ENCODE results near the gene POU6F2.

POU6F2 gene

DNA sequence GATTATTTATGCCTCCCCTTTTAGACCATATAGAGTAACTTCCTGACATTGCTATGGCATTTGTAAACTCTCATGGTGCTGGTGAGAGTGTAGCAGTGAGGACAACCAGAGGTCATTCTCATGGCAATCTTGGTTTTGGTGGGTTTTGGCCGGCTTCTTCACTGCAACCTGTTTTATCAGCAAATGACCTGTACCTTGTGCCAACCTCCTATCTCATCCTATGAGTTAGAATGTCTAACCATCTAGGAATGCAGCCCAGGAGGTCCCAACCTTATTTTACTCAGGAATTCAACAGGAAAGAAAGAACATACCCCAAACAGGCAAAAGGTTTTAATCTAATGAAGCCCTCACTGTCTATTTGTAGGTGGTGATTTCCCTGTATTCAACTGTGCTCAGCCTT lies 383.1 kb downstream of the POU6F2 start:
- no peak for FAIRE-seq

DNA sequence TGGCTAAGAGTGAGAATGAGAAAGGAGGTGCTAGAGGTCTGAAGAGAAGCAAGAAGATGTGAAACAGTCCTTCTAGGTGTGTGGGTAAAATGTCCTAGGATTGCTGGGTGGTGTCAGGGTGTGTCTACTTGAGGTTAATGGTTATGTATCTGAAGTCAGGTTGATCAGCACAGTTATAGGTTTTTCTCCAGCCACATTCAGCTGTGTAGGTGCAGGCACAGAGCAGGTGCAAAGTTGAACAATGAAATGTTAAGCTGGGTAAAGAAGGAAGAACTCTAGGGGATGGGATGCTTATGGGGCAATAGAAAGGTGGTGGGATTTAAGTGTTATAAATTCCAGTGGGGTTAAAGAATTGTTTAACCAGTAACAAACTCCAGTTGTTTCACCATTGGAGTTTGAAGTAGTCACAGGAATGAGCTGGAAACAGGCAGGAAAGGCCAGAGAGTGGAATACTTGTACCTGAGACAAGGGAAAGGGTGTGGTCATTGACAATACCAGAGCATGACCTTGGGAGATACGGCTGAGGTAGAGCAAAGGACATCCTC lies 388.1 kb downstream of the POU6F2 start:
- no peak for FAIRE-seq

DNA sequence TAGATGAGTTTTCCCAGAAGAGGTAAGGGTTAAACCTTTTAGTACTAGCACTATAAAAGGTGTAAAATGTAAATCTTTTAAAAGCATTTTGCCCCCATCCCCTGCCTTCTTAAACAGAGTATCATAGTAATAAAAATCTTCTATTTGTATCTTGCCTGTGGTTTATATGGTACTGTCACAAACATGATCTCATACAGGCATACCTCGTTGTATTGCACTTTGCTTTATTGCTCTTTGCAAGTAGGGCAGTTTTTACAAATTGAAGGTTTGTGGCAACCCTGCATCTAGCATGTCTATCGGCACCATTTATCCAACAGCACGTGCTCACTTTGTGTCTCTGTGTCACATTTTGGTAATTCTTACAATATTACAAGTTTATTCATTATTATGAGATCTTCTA lies 389.7 kb downstream of the POU6F2 start:
- FAIRE-seq = no peak

DNA sequence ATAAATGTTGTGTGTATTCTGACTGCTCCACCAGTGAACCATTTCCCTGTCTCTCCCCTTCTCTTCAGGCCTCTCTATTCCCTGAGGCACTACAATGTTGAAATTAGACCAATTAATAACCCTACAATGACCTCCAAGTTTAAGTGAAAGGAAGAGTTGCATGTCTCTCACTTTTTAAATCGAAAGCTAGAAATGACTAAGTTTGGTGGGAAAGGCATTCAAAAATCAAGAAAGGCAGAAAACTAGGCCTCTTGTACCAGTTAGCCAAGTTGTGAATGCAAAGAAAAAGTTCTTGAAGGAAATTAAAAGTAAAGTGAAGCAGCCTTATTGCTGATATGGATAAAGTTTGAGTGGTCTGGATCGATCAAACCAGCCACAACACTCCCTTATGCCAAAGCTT lies 390.2 kb downstream of the POU6F2 start:
- FAIRE-seq = no peak

DNA sequence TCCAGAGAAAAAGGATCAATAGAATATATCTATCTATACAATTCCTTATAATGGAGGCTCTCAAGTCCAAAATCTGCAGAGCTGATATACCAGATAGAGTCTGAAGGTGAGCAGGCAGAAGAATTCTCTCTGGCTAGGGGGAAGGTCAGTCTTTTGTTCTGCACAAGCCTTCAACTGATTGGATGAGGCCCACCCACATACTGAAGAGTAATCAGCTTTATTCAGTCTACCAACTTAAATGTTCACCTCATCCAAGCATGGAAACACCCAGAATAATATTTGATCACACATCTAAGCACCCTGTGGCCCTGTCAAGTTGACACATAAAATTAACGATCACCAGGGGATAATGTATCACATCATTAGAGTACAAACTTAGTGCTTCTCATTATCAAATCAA lies 394.7 kb downstream of the POU6F2 start:
- FAIRE-seq = no peak

DNA sequence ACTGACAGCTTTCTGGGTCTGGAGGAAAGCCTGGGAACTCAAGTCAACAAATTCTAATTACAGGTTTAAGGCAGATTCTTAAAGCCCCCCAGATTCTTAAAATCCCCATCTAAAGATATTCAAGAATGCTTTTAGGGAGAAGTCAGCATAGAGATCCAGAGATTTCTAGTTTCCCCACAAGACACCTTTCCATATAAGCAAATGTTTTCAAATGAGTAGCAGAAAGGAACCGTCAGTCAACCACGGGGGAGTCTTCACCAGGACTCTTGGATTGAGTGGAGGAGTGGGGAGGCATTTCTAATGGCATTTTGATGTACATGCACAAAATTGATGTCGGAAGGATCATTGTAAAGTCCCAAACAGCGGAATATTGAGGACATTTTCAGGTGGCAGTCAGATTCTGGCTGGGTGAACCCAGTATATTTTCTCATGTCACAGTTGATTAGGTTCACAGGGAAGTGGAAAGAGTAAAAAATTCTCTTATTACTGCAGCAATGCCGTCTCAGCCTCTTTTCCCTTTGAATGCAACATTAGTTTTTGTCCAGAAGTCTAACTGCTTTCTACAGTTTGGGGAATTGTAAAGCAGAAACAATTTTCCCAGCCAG lies 396.8 kb downstream of the POU6F2 start:
- FAIRE-seq = no peak

DNA sequence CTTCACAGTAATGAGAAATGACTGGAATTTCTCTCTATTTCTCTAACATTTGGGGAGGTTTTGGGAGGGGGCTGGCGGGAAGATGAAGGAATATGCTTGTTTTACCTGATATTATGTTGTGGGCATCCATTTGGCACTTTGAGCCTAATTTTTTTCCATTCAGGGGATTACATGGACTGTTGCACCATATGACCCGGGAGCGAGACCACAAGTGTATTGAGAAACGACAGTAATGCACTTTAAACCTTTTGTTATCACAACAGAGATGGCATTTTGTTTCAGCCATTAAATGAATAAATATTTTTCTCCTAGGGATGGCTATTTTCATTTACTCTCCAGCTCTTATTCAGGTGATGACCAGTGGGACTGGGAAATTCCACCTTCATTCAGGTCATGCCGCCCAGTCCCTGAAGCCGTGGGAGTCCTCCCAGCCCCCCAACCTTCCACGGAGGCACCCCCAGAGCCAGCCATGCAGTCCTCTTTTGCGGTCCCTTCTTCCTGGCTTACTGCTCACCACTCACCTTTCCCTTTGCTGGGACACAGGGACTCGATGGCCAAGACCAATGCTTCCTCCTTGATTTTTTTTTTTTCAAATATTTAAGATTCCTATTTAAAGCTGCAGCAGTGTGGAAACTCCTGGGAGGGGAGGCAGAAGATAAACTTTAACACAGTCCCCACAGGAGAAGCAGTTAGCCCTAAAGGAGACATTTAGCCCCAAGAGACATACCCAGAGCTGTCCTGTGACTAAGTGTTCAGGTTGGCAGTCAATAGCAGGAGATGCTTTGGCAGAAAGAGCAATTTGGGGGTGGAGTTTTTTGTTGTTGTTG lies 397.6 kb downstream of the POU6F2 start:
- FAIRE-seq = no peak

DNA sequence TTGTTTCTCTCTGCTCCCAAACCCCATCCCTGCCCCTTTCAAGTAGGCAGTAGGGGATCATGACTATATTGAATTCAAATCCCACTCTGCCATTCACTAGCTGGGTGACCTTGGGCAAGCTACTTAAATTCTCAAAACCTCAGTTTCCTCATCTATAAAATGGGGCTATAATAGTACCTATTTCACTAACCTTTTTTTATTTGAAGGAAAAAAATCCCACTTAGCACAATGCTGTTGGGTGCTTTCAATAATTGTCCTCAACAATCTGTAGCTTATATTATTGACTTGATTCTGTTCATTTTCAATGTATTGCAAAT lies 398.1 kb downstream of the POU6F2 start:
- no peak for FAIRE-seq

DNA sequence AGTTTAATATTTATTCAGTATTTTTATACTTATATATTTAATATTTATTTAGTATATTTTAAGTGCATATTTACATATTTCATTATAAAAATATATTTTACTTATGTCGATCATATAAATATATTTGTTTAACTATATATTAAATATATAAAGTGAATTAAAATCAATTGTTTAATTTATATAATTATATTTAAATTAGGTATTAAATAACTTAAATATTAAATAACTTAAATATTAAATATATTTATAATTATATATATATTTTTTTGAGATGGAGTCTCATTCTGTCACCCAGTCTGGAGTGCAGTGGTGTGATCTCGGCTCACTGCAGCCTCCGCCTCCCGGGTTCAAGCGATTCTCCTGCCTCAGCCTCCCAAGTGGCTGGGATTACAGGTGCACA lies 399.2 kb downstream of the POU6F2 start:
- FAIRE-seq = peak; percentile 95

DNA sequence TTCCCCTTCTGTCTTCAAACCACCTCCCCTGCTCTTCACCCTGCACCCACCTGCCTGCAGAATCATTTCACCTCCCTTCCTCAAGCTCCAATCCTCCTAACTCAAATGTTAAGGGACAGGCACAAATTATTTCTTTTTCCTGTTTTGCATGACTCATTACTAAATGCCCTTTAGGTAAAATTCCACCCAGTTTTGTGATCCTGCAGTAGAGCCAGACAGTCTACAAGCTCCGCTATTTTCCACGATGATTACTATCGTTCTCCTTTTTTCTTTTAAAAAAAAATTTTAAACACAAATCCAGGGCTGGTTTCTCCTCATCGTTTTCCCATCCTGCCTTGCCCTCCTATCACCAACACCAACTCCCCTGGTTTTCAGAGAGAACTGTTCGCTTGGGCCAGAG lies 401.7 kb downstream of the POU6F2 start:
- no peak for FAIRE-seq

DNA sequence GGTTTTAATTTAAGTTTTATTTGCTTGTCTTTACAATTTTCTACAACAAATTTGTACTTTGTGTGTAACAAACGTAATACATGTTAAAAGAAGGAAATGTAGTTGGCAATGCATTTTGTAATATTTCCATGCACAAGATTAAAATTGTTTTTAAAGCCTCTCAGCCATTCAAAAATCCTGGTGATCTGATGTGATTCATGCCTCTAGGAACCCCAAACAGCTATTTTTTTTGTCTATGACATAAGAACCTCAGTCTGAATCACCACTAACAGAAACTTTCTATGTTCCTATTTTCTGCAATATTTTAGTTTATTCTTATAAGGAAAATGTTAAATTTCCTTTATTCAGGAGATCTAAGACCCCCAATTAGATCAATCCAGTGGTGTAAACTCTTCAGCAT lies 405.4 kb downstream of the POU6F2 start:
- FAIRE-seq = no peak

DNA sequence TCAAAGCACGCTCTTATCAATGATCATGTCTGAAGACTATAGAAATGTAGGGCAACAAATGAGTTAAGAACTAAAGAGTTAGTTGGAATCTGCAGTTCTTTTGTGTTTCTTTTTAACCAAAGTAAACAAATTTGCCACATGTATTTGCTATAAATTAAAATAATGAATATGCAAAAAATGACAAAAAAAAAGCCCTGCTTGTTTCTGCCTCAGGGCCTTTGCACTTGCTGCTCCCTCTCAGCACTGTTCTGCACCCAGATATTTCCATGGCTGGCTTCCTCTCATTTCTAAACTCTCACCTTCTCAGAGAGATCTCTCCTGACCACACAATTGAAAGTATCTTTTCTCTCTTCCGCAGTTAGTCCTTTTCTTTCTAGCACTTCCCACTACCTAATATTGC lies 406.7 kb downstream of the POU6F2 start:
- FAIRE-seq = no peak

DNA sequence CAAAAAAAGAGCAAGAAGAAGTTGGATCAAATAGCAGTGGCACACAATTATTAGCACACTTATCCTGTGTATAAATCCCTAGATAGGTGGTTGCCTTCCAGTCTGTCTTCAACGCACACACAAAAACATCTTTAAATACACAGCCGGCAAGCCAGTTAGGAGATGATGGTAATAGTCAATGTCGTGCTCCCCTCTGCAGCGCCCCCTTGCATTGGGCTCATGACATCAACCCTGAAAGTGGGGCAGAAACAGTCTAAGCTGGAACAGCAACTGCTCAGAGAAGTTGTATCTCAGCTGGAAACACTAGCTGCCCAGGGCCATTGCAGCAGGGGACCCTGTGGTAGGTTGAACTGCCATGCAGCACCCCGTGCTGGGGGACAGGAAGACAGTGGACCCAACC lies 409.0 kb downstream of the POU6F2 start:
- no peak for FAIRE-seq

DNA sequence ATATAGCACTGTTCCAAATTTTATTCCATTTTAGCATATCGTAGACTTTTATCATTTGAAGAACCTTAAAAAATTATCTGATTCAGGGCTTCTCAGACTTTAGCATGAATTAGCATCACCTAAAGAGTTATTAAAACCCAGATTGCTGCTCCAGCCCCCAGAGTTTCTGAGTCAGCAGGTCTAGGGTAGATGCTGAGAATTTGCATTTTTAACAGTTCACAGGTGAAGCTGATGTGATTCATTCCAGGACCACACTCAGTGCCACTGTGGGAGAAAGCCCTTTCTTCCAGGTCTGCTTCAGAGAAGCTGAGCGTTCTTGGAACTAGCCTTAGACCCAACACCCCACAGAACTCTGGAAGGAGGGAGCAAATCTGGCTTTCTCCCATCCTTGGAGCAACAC lies 414.4 kb downstream of the POU6F2 start:
- FAIRE-seq = no peak

DNA sequence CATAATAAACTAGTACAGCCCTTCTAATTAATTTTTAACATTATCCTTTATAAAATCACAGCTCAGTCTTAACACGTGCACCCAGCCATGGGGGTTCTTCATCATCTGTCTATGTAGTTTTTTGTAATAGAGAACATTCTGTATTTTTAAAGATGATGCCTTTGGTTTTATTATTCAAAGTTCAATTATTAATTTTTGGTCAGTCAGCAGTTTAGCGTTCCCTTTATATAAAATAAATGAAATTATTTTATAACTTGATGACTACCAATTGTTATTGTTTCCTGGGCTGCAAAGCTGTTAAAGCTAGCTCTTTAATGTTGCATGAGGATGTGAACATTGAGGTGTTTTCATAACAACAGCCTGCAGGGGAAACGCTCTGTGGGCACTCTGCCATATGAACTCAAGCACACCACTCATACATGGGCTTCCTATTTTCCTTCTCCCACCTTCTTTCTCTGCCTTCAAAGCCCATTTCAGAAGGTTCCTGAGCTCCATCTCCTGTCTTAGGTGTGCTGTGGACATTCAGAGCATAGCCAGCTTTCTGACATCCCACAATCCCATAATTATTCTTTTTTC lies 416.5 kb downstream of the POU6F2 start:
- FAIRE-seq = no peak

DNA sequence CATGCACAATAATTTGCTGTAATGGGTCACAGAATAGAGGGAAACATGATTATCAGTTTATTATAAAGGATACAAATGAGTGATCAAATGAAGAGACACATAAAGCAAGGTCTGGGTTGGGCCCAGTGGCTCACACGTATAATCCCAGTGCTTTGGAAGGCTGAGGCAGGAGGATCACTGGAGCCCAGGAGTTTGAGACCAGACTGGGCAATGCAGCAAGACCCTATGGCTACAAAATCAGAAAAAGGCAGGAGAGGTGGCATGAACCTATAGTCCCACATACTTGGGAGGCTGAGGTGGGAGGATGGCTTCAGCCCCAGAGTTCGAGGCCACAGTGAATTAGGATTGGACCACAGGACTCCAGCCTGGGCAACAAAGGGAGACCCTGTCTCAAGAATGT lies 421.7 kb downstream of the POU6F2 start:
- FAIRE-seq = no peak

DNA sequence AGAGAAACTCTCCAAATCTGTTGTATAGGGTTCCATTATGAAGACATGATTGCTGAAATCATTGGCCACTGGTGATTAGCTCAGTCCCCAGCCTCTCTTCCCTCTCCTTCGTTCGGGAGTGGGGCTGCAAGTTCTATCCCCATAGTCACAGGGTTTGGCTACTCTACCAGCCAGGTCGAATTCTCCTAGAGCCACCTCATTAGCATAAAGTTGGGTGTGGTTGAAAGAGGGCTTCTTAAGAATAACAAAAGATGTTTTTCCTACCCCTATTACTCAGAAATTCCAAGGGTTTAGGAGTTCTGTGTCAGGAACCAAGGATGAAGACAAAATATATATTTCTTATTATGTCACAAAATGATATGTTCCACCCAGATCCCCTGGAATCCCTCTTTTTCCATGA lies 422.3 kb downstream of the POU6F2 start:
- no peak for FAIRE-seq

DNA sequence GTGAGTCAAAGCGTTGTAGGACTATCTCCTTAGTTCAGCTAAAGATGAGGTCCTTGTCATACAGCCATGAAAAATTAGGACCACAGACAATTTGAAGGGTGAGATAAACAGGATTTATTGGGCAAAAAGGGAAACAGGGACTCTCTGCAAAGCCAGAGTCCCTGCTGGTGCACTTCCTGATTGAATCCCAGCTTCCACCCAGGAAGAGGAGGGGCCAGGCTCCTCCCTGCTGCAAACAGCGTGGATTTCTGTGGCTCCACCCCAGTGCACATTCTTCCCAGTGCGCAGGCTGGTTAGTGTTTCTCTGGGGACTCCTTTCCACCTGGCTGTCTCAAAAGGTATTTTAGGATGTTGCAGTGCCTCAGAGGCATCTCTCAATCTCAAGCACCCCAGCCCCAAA lies 423.1 kb downstream of the POU6F2 start:
- FAIRE-seq = no peak

DNA sequence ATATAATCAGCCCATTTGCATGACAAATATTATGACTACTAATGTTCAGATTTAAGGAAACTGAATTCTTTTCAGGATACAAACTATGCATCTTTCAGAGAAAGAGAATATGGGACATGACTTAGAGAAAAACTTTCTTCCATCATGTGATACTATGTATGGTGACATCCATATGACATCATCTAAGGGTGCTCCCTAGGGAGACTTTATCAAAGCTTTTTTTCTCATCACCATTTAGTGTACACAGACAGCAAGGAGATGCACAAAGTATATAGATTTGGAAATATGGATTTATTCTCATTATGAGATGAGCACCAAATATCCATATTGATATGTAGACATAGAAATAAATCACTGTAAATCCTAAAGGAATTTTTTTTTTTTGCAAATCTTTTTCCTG lies 424.3 kb downstream of the POU6F2 start:
- FAIRE-seq = no peak

DNA sequence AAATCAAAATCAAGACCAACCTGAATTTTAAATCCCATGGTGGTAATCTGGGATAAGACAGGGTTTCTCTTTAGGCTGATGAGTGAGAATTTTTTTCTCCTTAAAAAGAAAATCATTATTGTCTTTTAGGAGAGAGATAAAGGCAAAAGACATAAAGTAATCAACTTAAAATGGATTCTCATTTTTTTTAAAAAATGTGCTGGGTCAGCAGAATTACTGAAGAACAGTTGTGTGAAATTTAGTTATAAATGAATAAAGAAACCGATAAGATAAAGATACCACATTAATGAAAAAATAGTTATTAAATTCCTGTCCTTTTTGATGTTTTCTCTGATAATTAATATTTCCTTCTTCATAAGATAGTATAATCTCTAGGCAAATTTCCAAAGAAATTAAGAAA lies 427.2 kb downstream of the POU6F2 start:
- no peak for FAIRE-seq

DNA sequence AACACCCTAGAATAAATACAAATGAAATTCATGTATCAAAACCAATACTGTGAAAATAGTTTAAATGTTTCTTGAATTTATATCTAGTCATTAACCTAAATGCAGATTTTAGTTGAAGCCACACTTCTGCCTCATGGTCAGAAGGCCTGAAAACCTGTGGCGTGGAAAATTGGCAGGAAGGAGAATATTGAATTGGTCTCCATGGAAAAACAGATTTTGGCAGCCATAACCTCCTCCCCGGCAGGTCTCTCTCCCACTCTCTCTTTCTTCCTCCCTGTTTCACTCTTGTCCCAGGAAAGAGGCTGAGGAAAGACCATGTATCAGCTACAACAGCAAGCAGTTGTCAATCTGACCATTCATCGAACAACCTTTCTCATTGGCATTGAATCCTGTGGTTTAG lies 427.9 kb downstream of the POU6F2 start:
- no peak for FAIRE-seq

DNA sequence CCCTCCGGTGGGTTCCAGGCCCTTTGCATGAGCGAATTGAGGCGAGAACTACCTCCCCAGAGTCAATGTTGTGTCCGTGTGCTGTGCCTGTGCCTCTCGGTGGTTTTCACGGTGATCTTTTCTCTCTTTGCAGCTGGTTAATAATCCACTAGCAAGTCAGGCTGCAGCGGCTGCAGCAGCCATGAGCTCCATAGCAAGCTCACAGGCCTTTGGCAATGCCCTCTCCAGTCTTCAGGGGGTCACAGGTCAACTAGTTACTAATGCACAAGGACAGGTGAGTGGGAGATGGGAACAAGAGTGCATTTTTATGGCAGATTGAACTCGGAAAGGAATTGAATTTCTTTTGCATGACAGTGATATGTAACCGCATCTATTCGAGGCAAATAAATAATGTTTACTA lies 428.8 kb downstream of the POU6F2 start:
- FAIRE-seq = no peak

DNA sequence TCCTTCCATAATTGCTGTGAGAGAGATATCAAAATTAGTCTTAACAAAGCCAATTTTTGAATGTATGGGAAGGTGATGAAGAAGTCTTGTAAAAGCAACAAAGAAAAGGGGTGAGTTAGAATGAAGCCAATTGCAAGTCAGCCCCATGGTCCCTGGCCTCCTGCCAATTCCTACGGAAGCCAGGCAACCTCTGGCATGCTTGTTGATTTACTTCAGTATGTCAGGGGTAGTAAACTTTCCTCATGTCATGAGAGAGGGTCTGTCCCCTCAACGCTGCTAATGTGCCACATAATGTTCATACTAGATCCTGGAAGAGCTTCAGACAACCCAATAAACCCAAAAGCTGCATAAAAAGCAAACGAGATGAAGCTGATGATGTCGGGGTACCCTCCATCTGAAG lies 429.4 kb downstream of the POU6F2 start:
- no peak for FAIRE-seq

DNA sequence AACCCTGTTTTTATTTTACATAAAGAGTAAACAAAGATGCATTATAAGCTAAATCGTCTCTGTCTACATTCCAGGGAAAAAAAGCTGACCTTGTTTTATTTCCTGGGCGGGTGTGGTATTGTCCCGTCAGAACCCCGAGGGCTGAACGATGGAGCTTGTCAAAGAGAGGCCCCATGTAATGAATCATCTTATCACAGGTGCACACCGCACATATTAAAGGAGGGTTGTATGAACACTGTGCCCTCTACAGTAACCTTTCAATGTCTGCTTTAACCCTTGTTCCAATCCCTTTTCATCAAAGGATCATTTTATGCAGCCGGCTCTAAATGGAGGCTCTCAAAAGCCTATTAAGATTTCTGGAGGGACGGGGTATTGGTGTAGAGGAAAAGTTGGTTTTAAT lies 430.0 kb downstream of the POU6F2 start:
- no peak for FAIRE-seq

Data from endometrium (tissue), 2 donors.